ENCODE data around the gene MAP1LC3B2. TPM values are rescaled to one million over a fixed set of nuclear protein-coding genes. Genes with fewer than 3 reads are reported as not detected.

MAP1LC3B2 gene
- total RNA-seq, 2 experiments from 2014 or later = not detected

- Histone ChIP-seq H3K4me2 (ENCODE audit: low read length) (no peak overlapping the region; the same call in 1 of the 2 replicates), H3K36me3 (ENCODE audit: insufficient read depth, low read length) (no peaks in the 10 kb centered on the region), H3K9me2 (ENCODE audit: insufficient read depth, low read length) (no peaks in the 10 kb centered on the region), H3K4me1 (ENCODE audit: insufficient read depth, low read length, poor library complexity, severe bottlenecking) (peaks cover 23% of the 10 kb centered on the region), H3K27ac (ENCODE audit: low read depth, low read length, poor library complexity, severe bottlenecking) (no peak overlapping the region), H4K20me1 (ENCODE audit: insufficient read depth, low read length) (no peaks in the 10 kb centered on the region), H2AFZ (ENCODE audit: low read length) (no peak overlapping the region), H3K4me3 (ENCODE audit: low read depth, low read length, poor library complexity, severe bottlenecking) (no peak overlapping the region), H3K79me2 (ENCODE audit: insufficient read depth, low read depth, low read length) (no peaks in the 10 kb centered on the region), H3K9me3 (ENCODE audit: low read length) (no peaks in the 10 kb centered on the region)
- ChIA-PET POLR2A (no interaction called here), CTCF (ENCODE audit: unreplicated experiment) (no interaction called here)
- intact Hi-C loops (cut with micrococcal nuclease; ENCODE audit: unreplicated experiment) = no loop called here
- TF ChIP-seq EZH2phosphoT487 (IDR thresholded peaks at IDR 0.05; ENCODE audit: borderline replicate concordance, low read depth, low read length) (no peak), CTCF (conservative IDR thresholded peaks at IDR 0.05; ENCODE audit: low read length) (no peak)
- no peak for DNase-seq (ENCODE audit: low spot score)
- BruUV-seq (replicated peaks) = no TSS peak
Observed at GRCh38 chr12:116551952-116552772, 7.0 kb upstream of the MAP1LC3B2 start.

GRCh38 chr12:116552773-116553373 lies 6.3 kb upstream of the MAP1LC3B2 start:
- Histone ChIP-seq H3K4me2 (ENCODE audit: low read length) (no peak overlapping the region; the same call in 1 of the 2 replicates), H4K20me1 (ENCODE audit: insufficient read depth, low read length) (no peaks in the 10 kb centered on the region), H3K36me3 (ENCODE audit: insufficient read depth, low read length) (no peaks in the 10 kb centered on the region), H3K9me2 (ENCODE audit: insufficient read depth, low read length) (no peaks in the 10 kb centered on the region), H3K9me3 (ENCODE audit: low read length) (no peaks in the 10 kb centered on the region), H3K79me2 (ENCODE audit: insufficient read depth, low read depth, low read length) (no peaks in the 10 kb centered on the region), H3K4me3 (ENCODE audit: low read depth, low read length, poor library complexity, severe bottlenecking) (no peak overlapping the region), H3K27ac (ENCODE audit: low read depth, low read length, poor library complexity, severe bottlenecking) (no peak overlapping the region), H2AFZ (ENCODE audit: low read length) (no peak overlapping the region), H3K4me1 (ENCODE audit: insufficient read depth, low read length, poor library complexity, severe bottlenecking) (peaks cover 27% of the 10 kb centered on the region)
- no peak for DNase-seq (ENCODE audit: low spot score)
- ChIA-PET CTCF (ENCODE audit: unreplicated experiment) (no interaction called here), POLR2A (no interaction called here)
- intact Hi-C loops (cut with micrococcal nuclease; ENCODE audit: unreplicated experiment) = no loop called here
- BruUV-seq (replicated peaks) = no TSS peak
- TF ChIP-seq CTCF (conservative IDR thresholded peaks at IDR 0.05; ENCODE audit: low read length) = no peak
- no peak for TF ChIP-seq EZH2phosphoT487 (IDR thresholded peaks at IDR 0.05; ENCODE audit: borderline replicate concordance, low read depth, low read length)
